HepG2 (cell line): ENCODE measurements around the gene SLC7A8. TPM values are rescaled to one million over a fixed set of nuclear protein-coding genes. Genes with fewer than 3 reads are reported as not detected.

Experiments used
- BRCA1 ChIP-seq: sonication (generic); formaldehyde crosslinking; IDR thresholded peaks from 2 replicates; pipeline ENCODE4 v1.4.0; 2020; ENCODE audit warnings: missing genetic modification reagents
- IRX3 ChIP-seq: sonication (generic); formaldehyde crosslinking; IDR thresholded peaks from 2 replicates; pipeline ENCODE4 v1.8.1; 2023; ENCODE audit warnings: mild to moderate bottlenecking, low read depth, missing genetic modification reagents, borderline replicate concordance
- KLF16 ChIP-seq, 2 experiments: sonication (generic) in 1 of 2; formaldehyde crosslinking in 1 of 2; IDR thresholded peaks; 2 replicates each; pipeline versions ENCODE4 v1.6.1 to v1.8.0; 2016 to 2023; ENCODE audit warnings: missing genetic modification reagents in 2 of 2, missing compliant biosample characterization in 1 of 2
- MED1 ChIP-seq: sonication (generic); formaldehyde crosslinking; IDR thresholded peaks from 2 replicates; pipeline ENCODE4 v1.4.0; 2020; ENCODE audit warnings: missing genetic modification reagents
- NR1H2 ChIP-seq: sonication (generic); formaldehyde crosslinking; IDR thresholded peaks from 2 replicates; pipeline ENCODE4 v1.8.1; 2022; ENCODE audit warnings: low read depth, missing genetic modification reagents, borderline replicate concordance
- ONECUT2 ChIP-seq: sonication (generic); formaldehyde crosslinking; IDR thresholded peaks from 2 replicates; pipeline ENCODE4 v1.4.0; 2020; ENCODE audit warnings: missing genetic modification reagents
- SMC3 ChIP-seq: IDR thresholded peaks from 2 replicates; pipeline ENCODE4 v1.6.1; 2011; ENCODE audit warnings: low read length, improper control_type of control experiment
- TRAFD1 ChIP-seq: sonication (generic); formaldehyde crosslinking; IDR thresholded peaks from 2 replicates; pipeline ENCODE4 v1.5.1; 2020; ENCODE audit warnings: missing genetic modification reagents, mild to moderate bottlenecking, borderline replicate concordance
- ZBTB25 ChIP-seq: IDR thresholded peaks from 2 replicates; pipeline ENCODE4 v1.6.1; 2018; ENCODE audit warnings: missing genetic modification reagents
- ZFP90 ChIP-seq: sonication (generic); formaldehyde crosslinking; IDR thresholded peaks from 2 replicates; pipeline ENCODE4 v1.8.0; 2022; ENCODE audit warnings: missing genetic modification reagents, mild to moderate bottlenecking, inconsistent platforms, borderline replicate concordance
- ZGPAT ChIP-seq: IDR thresholded peaks from 2 replicates; pipeline ENCODE4 v1.6.1; 2016; ENCODE audit warnings: mild to moderate bottlenecking
- ZNF343 ChIP-seq: sonication (generic); formaldehyde crosslinking; IDR thresholded peaks from 2 replicates; pipeline ENCODE4 v1.4.0; 2020; ENCODE audit warnings: mild to moderate bottlenecking, missing genetic modification reagents
- ZNF557 ChIP-seq: sonication (generic); formaldehyde crosslinking; IDR thresholded peaks from 2 replicates; pipeline ENCODE4 v1.4.0; 2020; ENCODE audit warnings: missing genetic modification reagents
- ZNF646 ChIP-seq: sonication (generic); formaldehyde crosslinking; IDR thresholded peaks from 2 replicates; pipeline ENCODE4 v1.9.0; 2021; ENCODE audit warnings: mild to moderate bottlenecking, missing genetic modification reagents
- ZNF737 ChIP-seq: sonication (generic); formaldehyde crosslinking; IDR thresholded peaks from 2 replicates; pipeline ENCODE4 v1.5.0; 2020; ENCODE audit warnings: missing genetic modification reagents, mild to moderate bottlenecking, borderline replicate concordance
- ZNF792 ChIP-seq: IDR thresholded peaks from 2 replicates; pipeline ENCODE4 v1.6.1; 2016
- polyA plus RNA-seq, 8 experiments: library from polyadenylated mRNA; depleted of rRNA in 3 of 8; stranded (reverse) in 7 of 8; unstranded in 1 of 8; fragments of >200 nt; fragmentation: Illumina TruSeq in 4 of 8; extraction: Trizol in 4 of 8; gene quantifications; 2 replicates each; pipeline versions ENCODE4 v1.2.1 to v1.2.3, GENCODE V29; 2011 to 2016; ENCODE audit warnings: low read depth in 4 of 8, missing spikeins in 1 of 8, mixed read lengths in 1 of 8; ENCODE audit not compliant: insufficient read depth in 1 of 8
- total RNA-seq, 5 experiments: library from RNA; depleted of rRNA; stranded (reverse); fragments of >200 nt; fragmentation: Illumina TruSeq; extraction: Trizol; gene quantifications; 2 replicates each; pipeline ENCODE4 v1.2.3, GENCODE V29; 2016; ENCODE audit warnings: low read depth in 1 of 5

SLC7A8 gene
- total and polyA plus RNA-seq, 2 of the 13 experiments (the other 11 are each of a cell fraction or from before 2014, with no cell fraction given) = 0.25 TPM; not detected in 1

- TF ChIP-seq ZFP90 (CRISPR knock-in tag) = 0 out of 2 replicates have a peak, but pooled peaks have one; percentile 49
- 0 out of 2 replicates have a peak, but pooled peaks have one; percentile 24 for TF ChIP-seq ZBTB25 (CRISPR knock-in tag)
- TF ChIP-seq BRCA1 (CRISPR knock-in tag) = no peak
- TF ChIP-seq SMC3 = peak; percentile 96
- no peak for TF ChIP-seq IRX3 (CRISPR knock-in tag)
- TF ChIP-seq ZNF792 = no peak
- peak; percentile 39; the same call in 1 of the 2 replicates for TF ChIP-seq ZGPAT (CRISPR knock-in tag)
- no peak for TF ChIP-seq NR1H2 (CRISPR knock-in tag)
- TF ChIP-seq ZNF557 (CRISPR knock-in tag) = no peak
- TF ChIP-seq ZNF646 (CRISPR knock-in tag) = 0 out of 2 replicates have a peak, but pooled peaks have one; percentile 21
- TF ChIP-seq MED1 (CRISPR knock-in tag) = no peak; the same call in 1 of the 2 replicates
- TF ChIP-seq KLF16 (CRISPR knock-in tag; IDR thresholded peaks at IDR 0.05) = peak in 1 of 2 experiments; percentile 48; a peak in 1 of 4 replicates
- TF ChIP-seq ZNF737 (CRISPR knock-in tag) = no peak
- no peak; the same call in 1 of the 2 replicates for TF ChIP-seq TRAFD1 (CRISPR knock-in tag)
- TF ChIP-seq ONECUT2 = 0 out of 2 replicates have a peak, but pooled peaks have one; percentile 34
- TF ChIP-seq ZNF343 (CRISPR knock-in tag) = no peak
Observed at GRCh38 chr14:23186913-23187654, 3.6 kb upstream of the SLC7A8 start (continued).
